Kidney epithelial cell (primary cell): ENCODE measurements around the gene MIEF1. TPM values are rescaled to one million over a fixed set of nuclear protein-coding genes. Genes with fewer than 3 reads are reported as not detected.

Experiments used
- DNase-seq: peaks from one replicate; pipeline ENCODE4 v3.0.0-alpha.2; 2010; ENCODE audit warnings: low read depth
- H3K27me3 ChIP-seq: 2 replicates; pipeline ENCODE4 v1.6.0; 2011; ENCODE audit warnings: low read length; ENCODE audit not compliant: control insufficient read depth, insufficient read depth
- H3K36me3 ChIP-seq: 2 replicates; pipeline ENCODE4 v1.5.1; 2011; ENCODE audit warnings: low read length; ENCODE audit not compliant: control insufficient read depth, insufficient read depth
- H3K4me3 ChIP-seq: 2 replicates; pipeline ENCODE4 v1.5.1; 2011; ENCODE audit warnings: low read depth, mild to moderate bottlenecking, control low read depth, low read length
- CTCF ChIP-seq: IDR thresholded peaks from 2 replicates; pipeline ENCODE4 v1.5.1; 2011; ENCODE audit warnings: mild to moderate bottlenecking, moderate library complexity, low read length, control low read depth, inconsistent platforms; ENCODE audit not compliant: insufficient read depth, poor library complexity, severe bottlenecking
- total RNA-seq: library from RNA; depleted of rRNA; stranded (reverse); fragments of >200 nt; gene quantifications from 2 replicates; pipeline ENCODE4 v1.2.3, GENCODE V29; 2015

The MIEF1 gene
- total RNA-seq, 1 donor from 2014 or later, result 54.6 TPM

GRCh38 chr22:39522567-39523300, 20.6 kb downstream of the MIEF1 start:
- TF ChIP-seq CTCF, result no peak
- H3K4me3 ChIP-seq, result peak overlapping the region; percentile 98
- no peak for DNase-seq

GRCh38 chr22:39524089-39524752, 22.1 kb downstream of the MIEF1 start:
- DNase-seq, result no peak
- H3K36me3 ChIP-seq, result peaks cover 11% of the 10 kb centered on the region
- no peak overlapping the region for H3K4me3 ChIP-seq
- no peaks in the 10 kb centered on the region for H3K27me3 ChIP-seq
- no peak for TF ChIP-seq CTCF

More at GRCh38 chr22:39522567-39523300, 20.6 kb downstream of the MIEF1 start:
- H3K27me3 ChIP-seq, result no peaks in the 10 kb centered on the region
- H3K36me3 ChIP-seq, result peaks cover 9% of the 10 kb centered on the region

- H3K36me3 ChIP-seq, result peaks cover 12% of the 10 kb centered on the region
Observed at GRCh38 chr22:39524753-39525657, 22.9 kb downstream of the MIEF1 start.

GRCh38 chr22:39525658-39525975, 23.5 kb downstream of the MIEF1 start:
- DNase-seq, result no peak
- H3K36me3 ChIP-seq, result peaks cover 12% of the 10 kb centered on the region
- H3K27me3 ChIP-seq, result no peaks in the 10 kb centered on the region
- no peak overlapping the region for H3K4me3 ChIP-seq
- no peak for TF ChIP-seq CTCF

More at GRCh38 chr22:39524753-39525657, 22.9 kb downstream of the MIEF1 start:
- DNase-seq, result no peak
- no peak for TF ChIP-seq CTCF
- Histone ChIP-seq H3K27me3 (no peaks in the 10 kb centered on the region), H3K4me3 (no peak overlapping the region)

- Histone ChIP-seq H3K4me3 (no peak overlapping the region), H3K36me3 (peaks cover 11% of the 10 kb centered on the region), H3K27me3 (no peaks in the 10 kb centered on the region)
- no peak for DNase-seq
- no peak for TF ChIP-seq CTCF
Observed at GRCh38 chr22:39526736-39527171, 24.7 kb downstream of the MIEF1 start.
